K562 (cell line): ENCODE measurements around the gene DNER. TPM values are rescaled to one million over a fixed set of nuclear protein-coding genes. Genes with fewer than 3 reads are reported as not detected.

ENCODE experiments used
- ATAC-seq: fragments of 200-7000 bp; cut with Tn5 transposase; 3 replicates; pipeline ENCODE4 v1.9.1; 2020; ENCODE audit warnings: moderate library complexity
- BruUV-seq: library from RNA; stranded (reverse); fragments of 400-500 nt; replicated peaks from 2 replicates; lab custom pipeline; 2021; lab: Mats Ljungman, UMichigan
- CTCF ChIA-PET: fragments of 300-600 bp; formaldehyde crosslinking; extraction: SDS; loops from one replicate; lab custom pipeline; 2021; ENCODE audit warnings: low intra/inter-chr PET ratio; lab: Yijun Ruan, JAX
- POLR2A ChIA-PET: fragments of 300-600, 350-650 bp; sonication (Branson Sonifier 250); formaldehyde crosslinking; extraction: SDS; loops from one replicate; lab custom pipeline; 2021; ENCODE audit warnings: antibody characterized with exemption, inconsistent platforms; lab: Yijun Ruan, JAX
- DNase-seq, 4 experiments: peaks; one replicate each; pipeline versions ENCODE4 v3.0.0 to v3.0.0-alpha.2; 2011 to 2018; ENCODE audit warnings: low spot score in 3 of 4, mixed read lengths in 3 of 4; ENCODE audit errors: extremely low read depth in 1 of 4
- FAIRE-seq: peaks from 2 replicates; lab custom pipeline; 2011; peaks lifted over from hg19 to GRCh38; lab: Jason Lieb, UNC
- H2AFZ ChIP-seq: 2 replicates; pipeline ENCODE4 v1.6.0; 2011; ENCODE audit warnings: low read depth, low read length, control low read depth, inconsistent platforms
- H3K27ac ChIP-seq: fragments of 200-600 bp; 3 replicates; pipeline ENCODE4 v1.8.0; 2011; ENCODE audit warnings: low read depth, mild to moderate bottlenecking, control low read depth, inconsistent platforms, low read length, moderate library complexity, mixed read lengths; ENCODE audit errors: extremely low read depth
- H3K27me3 ChIP-seq, 2 experiments: fragments of 300-600 bp in 1 of 2; 2 replicates in 1 of 2; 3 replicates in 1 of 2; pipeline versions ENCODE4 v1.6.0 to v1.8.0; 2011; ENCODE audit warnings: inconsistent platforms in 2 of 2, low read length in 2 of 2, mild to moderate bottlenecking in 1 of 2, mixed read lengths in 1 of 2, moderate library complexity in 1 of 2; ENCODE audit not compliant: control insufficient read depth in 2 of 2, insufficient read depth in 2 of 2
- H3K36me3 ChIP-seq: fragments of 300-600 bp; 3 replicates; pipeline ENCODE4 v1.8.0; 2011; ENCODE audit warnings: mild to moderate bottlenecking, low read length, inconsistent platforms; ENCODE audit not compliant: control insufficient read depth, insufficient read depth
- H3K4me1 ChIP-seq, 2 experiments: fragments of 200-600 bp in 1 of 2; replicated peaks in 1 of 2; 2 replicates in 1 of 2; 3 replicates in 1 of 2; pipeline versions ENCODE4 v1.5.1 to v1.8.0; 2011; ENCODE audit warnings: inconsistent platforms in 2 of 2, low read length in 2 of 2, mild to moderate bottlenecking in 1 of 2, mixed read lengths in 1 of 2, moderate library complexity in 1 of 2; ENCODE audit not compliant: control insufficient read depth in 2 of 2, insufficient read depth in 2 of 2
- H3K4me2 ChIP-seq: 2 replicates; pipeline ENCODE4 v1.6.1; 2011; ENCODE audit warnings: low read length, control low read depth, inconsistent platforms, mixed read lengths; ENCODE audit not compliant: insufficient read depth
- H3K4me3 ChIP-seq: fragments of 200-600 bp; sonication (generic), shearing (Covaris generic); 2 replicates; pipeline ENCODE4 v1.5.1; 2016; ENCODE audit warnings: control low read depth, inconsistent platforms
- H3K79me2 ChIP-seq: fragments of 200-600 bp; 3 replicates; pipeline ENCODE4 v1.8.0; 2011; ENCODE audit warnings: low read length, inconsistent platforms; ENCODE audit not compliant: control insufficient read depth, insufficient read depth
- H3K9ac ChIP-seq, 2 experiments: 2 replicates each; pipeline versions ENCODE4 v1.6.0 to v1.6.1; 2011; ENCODE audit warnings: low read depth in 2 of 2, low read length in 2 of 2, control low read depth in 1 of 2, inconsistent platforms in 1 of 2, mild to moderate bottlenecking in 1 of 2, mixed read lengths in 1 of 2; ENCODE audit not compliant: insufficient read depth in 1 of 2
- H3K9me1 ChIP-seq: one replicate; pipeline ENCODE4 v1.6.0; 2011; ENCODE audit warnings: inconsistent platforms, mild to moderate bottlenecking, low read length, moderate library complexity; ENCODE audit not compliant: control insufficient read depth, insufficient read depth
- H3K9me3 ChIP-seq: replicated peaks from 2 replicates; pipeline ENCODE4 v1.5.1; 2011; ENCODE audit warnings: low read depth, low read length, inconsistent platforms; ENCODE audit not compliant: control insufficient read depth, insufficient read depth
- H4K20me1 ChIP-seq: replicated peaks from 2 replicates; pipeline ENCODE4 v1.6.1; 2011; ENCODE audit warnings: low read length, inconsistent platforms, mixed read lengths; ENCODE audit not compliant: control insufficient read depth, insufficient read depth
- CHD1 ChIP-seq: fragments of 200-600 bp; sonication (generic); IDR thresholded peaks from one replicate; pipeline ENCODE4 v1.6.1; 2012; ENCODE audit warnings: mild to moderate bottlenecking, moderate library complexity, low read length, inconsistent platforms
- KDM2B ChIP-seq: fragments of 250-450 bp; sonication (Bioruptor Pico); IDR thresholded peaks from 2 replicates; pipeline ENCODE4 v1.8.0; 2021; ENCODE audit warnings: mild to moderate bottlenecking, moderate library complexity
- MEF2A ChIP-seq: IDR thresholded peaks from 2 replicates; pipeline ENCODE4 v1.6.1; 2011; ENCODE audit warnings: low read depth, mild to moderate bottlenecking, low read length, moderate library complexity; ENCODE audit not compliant: control insufficient read depth
- POLR2AphosphoS2 ChIP-seq: IDR thresholded peaks from 2 replicates; pipeline ENCODE4 v1.6.1; 2012; ENCODE audit warnings: low read length, improper control_type of control experiment
- PRMT5 ChIP-seq: sonication (generic); formaldehyde crosslinking; IDR thresholded peaks from 2 replicates; pipeline ENCODE4 v1.5.0; 2020; ENCODE audit warnings: missing genetic modification reagents
- SMAD4 ChIP-seq: fragments of 250-450 bp; sonication (Bioruptor Pico); conservative IDR thresholded peaks from 2 replicates; pipeline ENCODE4 v1.8.0; 2021; ENCODE audit warnings: inconsistent platforms, mild to moderate bottlenecking, moderate library complexity
- TARDBP ChIP-seq: fragments of 450-650 bp; IDR thresholded peaks from 2 replicates; pipeline ENCODE4 v1.6.1; 2016
- XRCC3 ChIP-seq: fragments of 450-650 bp; IDR thresholded peaks from 2 replicates; pipeline ENCODE4 v1.6.1; 2017; ENCODE audit warnings: mild to moderate bottlenecking, moderate library complexity
- ZNF239 ChIP-seq: fragments of 250-450 bp; sonication (Bioruptor Pico); IDR thresholded peaks from 2 replicates; pipeline ENCODE4 v1.4.0; 2020; ENCODE audit warnings: mild to moderate bottlenecking
- ZNF384 ChIP-seq: IDR thresholded peaks from 2 replicates; pipeline ENCODE4 v1.6.1; 2012; ENCODE audit warnings: low read depth, low read length, improper control_type of control experiment
- ZNF699 ChIP-seq: fragments of 250-450 bp; sonication (Bioruptor Pico); IDR thresholded peaks from 2 replicates; pipeline ENCODE4 v1.8.0; 2021; ENCODE audit warnings: mild to moderate bottlenecking, moderate library complexity; ENCODE audit not compliant: insufficient replicate concordance
- ZNF830 ChIP-seq: fragments of 250-450 bp; sonication (Bioruptor Pico); IDR thresholded peaks from 2 replicates; pipeline ENCODE4 v1.5.0; 2021; ENCODE audit warnings: mild to moderate bottlenecking
- WGBS: fragments of 100-300 bp; shearing (Covaris generic); methylation state at CpG from one replicate; pipeline ENCODE4 v1.1.6; 2016; ENCODE audit warnings: low coverage, mixed read lengths; ENCODE audit not compliant: insufficient coverage; ENCODE audit errors: missing lambda C conversion rate; 5-methylcytosine and 5-hydroxymethylcytosine counted together
- in situ Hi-C: fragments of 300-500 bp; cut with MboI; formaldehyde crosslinking; loops from 4 replicates; pipeline ENCODE4 v1.15.0; 2018; ENCODE audit warnings: inconsistent platforms, mixed read lengths
- intact Hi-C: fragments of 100-400 bp; cut with micrococcal nuclease; formaldehyde crosslinking; loops from 2 replicates; pipeline ENCODE4 v1.14.2; 2022
- polyA plus RNA-seq, 8 experiments: library from polyadenylated mRNA; depleted of rRNA in 4 of 8; stranded (reverse) in 5 of 8; unstranded in 3 of 8; fragments of >200 nt; fragmentation: Nextera tagmentation in 2 of 8; fragmentation: Illumina TruSeq in 1 of 8; extraction: Ambion mirVana in 2 of 8; extraction: Trizol in 1 of 8; gene quantifications; 2 replicates each; pipeline versions ENCODE4 v1.2.1 to v1.2.3, GENCODE V29; 2011 to 2014; ENCODE audit warnings: inconsistent platforms in 1 of 8, missing spikeins in 1 of 8
- total RNA-seq, 7 experiments: library from RNA; depleted of rRNA in 6 of 7; stranded (reverse); fragments of >200 nt in 6 of 7; fragmentation: Illumina TruSeq in 2 of 7; extraction: Trizol in 2 of 7; gene quantifications; 2 replicates each; pipeline versions ENCODE4 v1.2.1 to v1.2.3, GENCODE V29; 2011 to 2021; ENCODE audit warnings: low replicate concordance in 1 of 7
- TF ChIP-seq, protein P1 (sequence below): sonication (generic); formaldehyde crosslinking; IDR thresholded peaks from 2 replicates; pipeline ENCODE4 v1.8.1; 2023; ENCODE audit warnings: mild to moderate bottlenecking, missing genetic modification reagents
- TF ChIP-seq, protein P2 (sequence below): sonication (generic); formaldehyde crosslinking; IDR thresholded peaks from 2 replicates; pipeline ENCODE4 v1.8.1; 2023; ENCODE audit warnings: mild to moderate bottlenecking, missing genetic modification reagents
- TF ChIP-seq, protein P3 (sequence below): fragments of 200-800 bp; sonication (Bioruptor generic); IDR thresholded peaks from 2 replicates; pipeline ENCODE4 v1.6.1; 2016; ENCODE audit warnings: missing genetic modification characterization, missing compliant biosample characterization

The DNER gene
- total and polyA plus RNA-seq, 9 of the 15 experiments (the other 6 are each of a cell fraction or from before 2014, with no cell fraction given) = not detected

DNA sequence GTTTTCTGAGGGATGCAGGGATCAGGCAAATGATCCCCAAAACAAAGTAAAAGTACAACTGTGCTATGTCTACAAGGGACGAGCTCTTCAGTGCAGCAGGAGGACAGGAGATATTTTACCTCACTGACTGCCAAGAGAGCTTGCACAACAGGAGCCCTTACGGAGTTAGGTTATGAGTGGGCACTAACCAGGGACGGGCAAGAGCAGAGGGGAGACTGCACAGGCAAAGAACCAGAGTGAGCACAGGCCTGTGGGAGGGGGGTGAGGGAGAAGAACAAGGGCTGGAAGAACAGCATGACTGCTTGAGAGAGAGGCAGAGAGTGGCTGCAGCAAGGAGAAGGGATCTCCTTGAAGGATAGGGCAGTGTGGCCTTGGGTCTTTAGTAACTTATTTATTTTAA lies 342.1 kb downstream of the DNER start:
- Histone ChIP-seq H4K20me1 (no peaks in the 10 kb centered on the region), H3K9me3 (no peaks in the 10 kb centered on the region), H3K4me3 (no peak overlapping the region), H3K27me3 (no peaks in the 10 kb centered on the region), H3K9me1 (no peaks in the 10 kb centered on the region), H3K36me3 (no peaks in the 10 kb centered on the region), H3K4me2 (no peak overlapping the region), H2AFZ (no peak overlapping the region), H3K9ac (no peak overlapping the region), H3K27ac (no peak overlapping the region), H3K79me2 (no peaks in the 10 kb centered on the region), H3K4me1 (no peaks in the 10 kb centered on the region)
- intact Hi-C loops (no loop called here), in situ Hi-C loops (no loop called here)
- ChIA-PET POLR2A (no interaction called here), CTCF (no interaction called here)
- ATAC-seq (no peak), FAIRE-seq (no peak), DNase-seq (no peak)
- 0% methylated on average over 3 of the region's 3 CpGs for WGBS
- no TSS peak for BruUV-seq
- TF ChIP-seq SMAD4 (CRISPR knock-in tag) (no peak), TARDBP (no peak), XRCC3 (no peak), KDM2B (CRISPR knock-in tag) (no peak), PRMT5 (CRISPR knock-in tag) (no peak), ZNF384 (no peak), ZNF830 (CRISPR knock-in tag) (no peak), MEF2A (no peak), ZNF699 (CRISPR knock-in tag) (no peak), ZNF239 (no peak), CHD1 (no peak), POLR2AphosphoS2 (no peak)
- TF ChIP-seq, protein P1, sequence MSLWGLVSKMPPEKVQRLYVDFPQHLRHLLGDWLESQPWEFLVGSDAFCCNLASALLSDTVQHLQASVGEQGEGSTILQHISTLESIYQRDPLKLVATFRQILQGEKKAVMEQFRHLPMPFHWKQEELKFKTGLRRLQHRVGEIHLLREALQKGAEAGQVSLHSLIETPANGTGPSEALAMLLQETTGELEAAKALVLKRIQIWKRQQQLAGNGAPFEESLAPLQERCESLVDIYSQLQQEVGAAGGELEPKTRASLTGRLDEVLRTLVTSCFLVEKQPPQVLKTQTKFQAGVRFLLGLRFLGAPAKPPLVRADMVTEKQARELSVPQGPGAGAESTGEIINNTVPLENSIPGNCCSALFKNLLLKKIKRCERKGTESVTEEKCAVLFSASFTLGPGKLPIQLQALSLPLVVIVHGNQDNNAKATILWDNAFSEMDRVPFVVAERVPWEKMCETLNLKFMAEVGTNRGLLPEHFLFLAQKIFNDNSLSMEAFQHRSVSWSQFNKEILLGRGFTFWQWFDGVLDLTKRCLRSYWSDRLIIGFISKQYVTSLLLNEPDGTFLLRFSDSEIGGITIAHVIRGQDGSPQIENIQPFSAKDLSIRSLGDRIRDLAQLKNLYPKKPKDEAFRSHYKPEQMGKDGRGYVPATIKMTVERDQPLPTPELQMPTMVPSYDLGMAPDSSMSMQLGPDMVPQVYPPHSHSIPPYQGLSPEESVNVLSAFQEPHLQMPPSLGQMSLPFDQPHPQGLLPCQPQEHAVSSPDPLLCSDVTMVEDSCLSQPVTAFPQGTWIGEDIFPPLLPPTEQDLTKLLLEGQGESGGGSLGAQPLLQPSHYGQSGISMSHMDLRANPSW = no peak
- TF ChIP-seq, protein P2, sequence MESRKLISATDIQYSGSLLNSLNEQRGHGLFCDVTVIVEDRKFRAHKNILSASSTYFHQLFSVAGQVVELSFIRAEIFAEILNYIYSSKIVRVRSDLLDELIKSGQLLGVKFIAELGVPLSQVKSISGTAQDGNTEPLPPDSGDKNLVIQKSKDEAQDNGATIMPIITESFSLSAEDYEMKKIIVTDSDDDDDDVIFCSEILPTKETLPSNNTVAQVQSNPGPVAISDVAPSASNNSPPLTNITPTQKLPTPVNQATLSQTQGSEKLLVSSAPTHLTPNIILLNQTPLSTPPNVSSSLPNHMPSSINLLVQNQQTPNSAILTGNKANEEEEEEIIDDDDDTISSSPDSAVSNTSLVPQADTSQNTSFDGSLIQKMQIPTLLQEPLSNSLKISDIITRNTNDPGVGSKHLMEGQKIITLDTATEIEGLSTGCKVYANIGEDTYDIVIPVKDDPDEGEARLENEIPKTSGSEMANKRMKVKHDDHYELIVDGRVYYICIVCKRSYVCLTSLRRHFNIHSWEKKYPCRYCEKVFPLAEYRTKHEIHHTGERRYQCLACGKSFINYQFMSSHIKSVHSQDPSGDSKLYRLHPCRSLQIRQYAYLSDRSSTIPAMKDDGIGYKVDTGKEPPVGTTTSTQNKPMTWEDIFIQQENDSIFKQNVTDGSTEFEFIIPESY (CRISPR knock-in tag) = no peak
- TF ChIP-seq, protein P3, sequence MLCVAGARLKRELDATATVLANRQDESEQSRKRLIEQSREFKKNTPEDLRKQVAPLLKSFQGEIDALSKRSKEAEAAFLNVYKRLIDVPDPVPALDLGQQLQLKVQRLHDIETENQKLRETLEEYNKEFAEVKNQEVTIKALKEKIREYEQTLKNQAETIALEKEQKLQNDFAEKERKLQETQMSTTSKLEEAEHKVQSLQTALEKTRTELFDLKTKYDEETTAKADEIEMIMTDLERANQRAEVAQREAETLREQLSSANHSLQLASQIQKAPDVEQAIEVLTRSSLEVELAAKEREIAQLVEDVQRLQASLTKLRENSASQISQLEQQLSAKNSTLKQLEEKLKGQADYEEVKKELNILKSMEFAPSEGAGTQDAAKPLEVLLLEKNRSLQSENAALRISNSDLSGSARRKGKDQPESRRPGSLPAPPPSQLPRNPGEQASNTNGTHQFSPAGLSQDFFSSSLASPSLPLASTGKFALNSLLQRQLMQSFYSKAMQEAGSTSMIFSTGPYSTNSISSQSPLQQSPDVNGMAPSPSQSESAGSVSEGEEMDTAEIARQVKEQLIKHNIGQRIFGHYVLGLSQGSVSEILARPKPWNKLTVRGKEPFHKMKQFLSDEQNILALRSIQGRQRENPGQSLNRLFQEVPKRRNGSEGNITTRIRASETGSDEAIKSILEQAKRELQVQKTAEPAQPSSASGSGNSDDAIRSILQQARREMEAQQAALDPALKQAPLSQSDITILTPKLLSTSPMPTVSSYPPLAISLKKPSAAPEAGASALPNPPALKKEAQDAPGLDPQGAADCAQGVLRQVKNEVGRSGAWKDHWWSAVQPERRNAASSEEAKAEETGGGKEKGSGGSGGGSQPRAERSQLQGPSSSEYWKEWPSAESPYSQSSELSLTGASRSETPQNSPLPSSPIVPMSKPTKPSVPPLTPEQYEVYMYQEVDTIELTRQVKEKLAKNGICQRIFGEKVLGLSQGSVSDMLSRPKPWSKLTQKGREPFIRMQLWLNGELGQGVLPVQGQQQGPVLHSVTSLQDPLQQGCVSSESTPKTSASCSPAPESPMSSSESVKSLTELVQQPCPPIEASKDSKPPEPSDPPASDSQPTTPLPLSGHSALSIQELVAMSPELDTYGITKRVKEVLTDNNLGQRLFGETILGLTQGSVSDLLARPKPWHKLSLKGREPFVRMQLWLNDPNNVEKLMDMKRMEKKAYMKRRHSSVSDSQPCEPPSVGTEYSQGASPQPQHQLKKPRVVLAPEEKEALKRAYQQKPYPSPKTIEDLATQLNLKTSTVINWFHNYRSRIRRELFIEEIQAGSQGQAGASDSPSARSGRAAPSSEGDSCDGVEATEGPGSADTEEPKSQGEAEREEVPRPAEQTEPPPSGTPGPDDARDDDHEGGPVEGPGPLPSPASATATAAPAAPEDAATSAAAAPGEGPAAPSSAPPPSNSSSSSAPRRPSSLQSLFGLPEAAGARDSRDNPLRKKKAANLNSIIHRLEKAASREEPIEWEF (CRISPR knock-in tag) = no peak
